Karpas-422 (cell line): ENCODE measurements around the gene CHRNE. TPM values are rescaled to one million over a fixed set of nuclear protein-coding genes. Genes with fewer than 3 reads are reported as not detected.
A peak's percentile ranks its signal among the peaks of the same experiment; 100 is the strongest.

ENCODE experiments used
- DNase-seq: peaks from one replicate; pipeline ENCODE4 v3.0.0-alpha.2; 2015
- H2AFZ ChIP-seq: fragments of 200-600 bp; sonication (generic); 2 replicates; pipeline ENCODE4 v1.6.1; 2014; ENCODE audit warnings: antibody characterized with exemption, low read length, mixed read lengths
- H3K27ac ChIP-seq: fragments of 200-600 bp; sonication (generic); 2 replicates; pipeline ENCODE4 v1.5.1; 2014; ENCODE audit warnings: mild to moderate bottlenecking, low read length, moderate library complexity
- H3K27me3 ChIP-seq: fragments of 200-600 bp; sonication (generic); 2 replicates; pipeline ENCODE4 v1.6.1; 2014; ENCODE audit warnings: low read length, mixed read lengths
- H3K36me3 ChIP-seq: fragments of 200-600 bp; sonication (generic); 2 replicates; pipeline ENCODE4 v1.6.1; 2014; ENCODE audit warnings: low read length, mixed read lengths; ENCODE audit not compliant: insufficient read depth
- H3K4me1 ChIP-seq: fragments of 200-600 bp; sonication (generic); 2 replicates; pipeline ENCODE4 v1.6.1; 2014; ENCODE audit warnings: mild to moderate bottlenecking, low read length, mixed read lengths
- H3K4me2 ChIP-seq: fragments of 200-600 bp; sonication (generic); 2 replicates; pipeline ENCODE4 v1.6.1; 2014; ENCODE audit warnings: low read length, low read depth, mild to moderate bottlenecking; ENCODE audit not compliant: poor library complexity, severe bottlenecking
- H3K4me3 ChIP-seq: fragments of 200-600 bp; sonication (generic); 2 replicates; pipeline ENCODE4 v1.5.1; 2014; ENCODE audit warnings: mild to moderate bottlenecking, antibody characterized with exemption, low read length, mixed read lengths
- H3K79me2 ChIP-seq: fragments of 200-600 bp; sonication (generic); 2 replicates; pipeline ENCODE4 v1.6.1; 2014; ENCODE audit warnings: mild to moderate bottlenecking, low read length, mixed read lengths
- H3K9ac ChIP-seq: fragments of 200-600 bp; sonication (generic); 2 replicates; pipeline ENCODE4 v1.6.0; 2014; ENCODE audit warnings: low read length
- H3K9me2 ChIP-seq: fragments of 200-600 bp; sonication (generic), shearing (Covaris generic); replicated peaks from 2 replicates; pipeline ENCODE4 v1.6.0; 2014; ENCODE audit warnings: mild to moderate bottlenecking, low read length, moderate library complexity; ENCODE audit not compliant: insufficient read depth
- H3K9me3 ChIP-seq: fragments of 300-700, 200-600 bp; sonication (generic); 2 replicates; pipeline ENCODE4 v1.6.1; 2014; ENCODE audit warnings: low read length, mixed read lengths
- H4K20me1 ChIP-seq: fragments of 200-600 bp; sonication (generic); 2 replicates; pipeline ENCODE4 v1.6.1; 2014; ENCODE audit warnings: mild to moderate bottlenecking, antibody characterized with exemption, low read length, low read depth; ENCODE audit not compliant: insufficient read depth
- total RNA-seq: library from RNA; depleted of rRNA; stranded (reverse); fragments of >200 nt; shearing (Covaris generic); gene quantifications from 2 replicates; pipeline ENCODE4 v1.2.3, GENCODE V29; 2014; ENCODE audit warnings: low replicate concordance

CHRNE gene
- total RNA-seq, 1 experiment from 2014 or later, result 0.11 TPM

DNA sequence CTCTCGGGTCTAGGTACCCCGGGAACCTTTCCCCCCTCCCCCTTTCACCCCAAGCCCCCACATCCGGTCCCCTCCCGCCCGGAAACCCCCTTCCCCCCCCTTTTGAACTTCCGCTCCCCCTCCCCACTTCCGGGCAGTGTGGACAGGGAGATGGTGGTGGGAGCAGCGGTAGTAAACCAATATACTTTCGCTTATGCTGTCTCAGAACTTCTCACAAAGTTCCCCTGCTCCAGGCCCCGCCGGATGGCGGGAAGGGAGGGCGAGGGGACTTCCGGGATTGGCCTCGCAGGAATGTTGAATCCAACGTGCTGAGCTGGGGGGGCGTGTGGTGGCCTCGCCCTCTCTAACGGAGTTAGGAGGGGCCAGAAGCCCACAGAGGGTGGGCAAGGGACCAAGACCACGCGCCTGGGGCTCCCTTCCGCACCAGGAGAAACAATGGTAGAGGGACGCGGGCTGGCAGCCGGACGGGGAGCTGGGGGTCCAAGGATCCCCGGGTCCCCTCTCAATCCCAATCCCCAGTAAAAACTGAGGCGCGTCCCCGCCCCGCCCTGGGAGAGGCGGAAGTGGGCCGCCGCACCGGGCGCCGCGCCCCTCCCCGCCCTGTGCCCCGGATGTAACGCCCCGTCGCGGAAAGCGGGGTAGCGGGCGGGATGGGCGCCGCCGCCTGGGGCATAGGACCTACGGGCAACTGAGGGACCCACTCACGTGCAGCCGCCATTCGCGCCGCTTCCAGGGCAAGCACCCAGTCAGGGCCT, 44.7 kb upstream of the CHRNE start:
- peaks cover 31% of the 10 kb centered on the region for H3K36me3 ChIP-seq
- H4K20me1 ChIP-seq, result peaks cover 35% of the 10 kb centered on the region
- H3K27me3 ChIP-seq, result no peaks in the 10 kb centered on the region
- peak; percentile 84 for DNase-seq
- H3K79me2 ChIP-seq, result peaks cover 43% of the 10 kb centered on the region
- peaks cover 71% of the 10 kb centered on the region for H3K4me1 ChIP-seq
- H3K27ac ChIP-seq, result peak overlapping the region; percentile 98
- H3K9me3 ChIP-seq, result no peaks in the 10 kb centered on the region
- no peaks in the 10 kb centered on the region for H3K9me2 ChIP-seq
- H3K4me3 ChIP-seq, result peak overlapping the region; percentile 99
- no peak overlapping the region for H2AFZ ChIP-seq
- peak overlapping the region; percentile 98 for H3K4me2 ChIP-seq
- peak overlapping the region; percentile 100 for H3K9ac ChIP-seq

DNA sequence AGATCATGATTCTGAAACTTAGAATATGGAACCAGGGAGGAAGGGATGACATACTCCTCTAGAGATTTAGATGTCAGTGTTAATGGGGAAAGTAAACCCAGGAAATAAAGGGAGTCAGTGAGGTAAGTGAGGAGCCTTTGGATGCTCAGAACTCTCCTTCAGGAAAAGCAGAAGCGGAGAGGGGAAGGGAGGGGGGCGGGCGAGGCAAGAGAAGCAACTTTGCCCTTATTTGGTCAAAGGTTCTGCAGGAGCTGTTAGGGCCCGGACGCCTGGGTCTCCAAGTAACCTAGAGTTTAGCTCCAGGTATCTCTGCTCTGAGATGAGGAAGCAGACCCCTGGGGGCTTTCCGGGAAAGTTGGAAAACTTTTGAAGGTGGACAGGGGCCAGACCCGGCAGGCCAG, 44.1 kb upstream of the CHRNE start:
- Histone ChIP-seq H2AFZ (no peak overlapping the region), H3K27ac (peak overlapping the region; percentile 98), H4K20me1 (peaks cover 35% of the 10 kb centered on the region), H3K4me2 (peak overlapping the region; percentile 98), H3K9me2 (no peaks in the 10 kb centered on the region), H3K36me3 (peaks cover 35% of the 10 kb centered on the region), H3K9ac (peak overlapping the region; percentile 100), H3K4me3 (peak overlapping the region; percentile 99), H3K9me3 (no peaks in the 10 kb centered on the region), H3K79me2 (peaks cover 49% of the 10 kb centered on the region), H3K27me3 (no peaks in the 10 kb centered on the region), H3K4me1 (peaks cover 77% of the 10 kb centered on the region)
- no peak for DNase-seq

DNA sequence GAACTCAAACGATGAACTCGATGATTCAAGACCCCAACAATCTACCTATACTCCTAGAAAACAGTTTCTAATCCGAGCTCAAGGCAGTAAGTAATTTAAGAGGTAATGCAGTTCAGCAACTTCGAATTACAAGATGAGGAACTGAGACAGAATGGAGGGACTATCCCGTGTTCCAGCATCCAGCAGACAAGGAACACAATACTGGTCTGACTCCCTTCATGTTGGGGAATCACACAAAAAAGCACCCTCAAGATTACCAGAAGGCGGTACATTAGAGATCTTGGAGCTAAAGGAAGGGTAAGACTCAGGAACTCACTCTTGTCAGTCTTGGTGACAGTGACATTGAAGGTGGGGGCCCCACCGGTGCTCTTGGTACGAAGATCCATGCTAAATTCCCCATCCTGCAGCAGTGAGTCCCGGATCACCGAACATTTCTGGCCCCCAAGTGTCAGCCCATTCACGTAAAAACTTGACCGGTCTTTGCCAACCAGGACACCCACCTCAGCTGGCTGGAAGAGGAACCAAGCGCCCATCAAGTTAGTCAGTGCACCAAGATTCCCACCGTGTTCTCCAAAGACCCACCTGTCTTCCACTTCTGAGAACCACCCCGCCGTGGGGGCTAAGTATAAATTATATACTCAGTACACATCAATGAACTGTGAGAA, 43.5 kb upstream of the CHRNE start:
- peak overlapping the region; percentile 100 for H3K9ac ChIP-seq

GRCh38 chr17:4945944-4946280, 43.0 kb upstream of the CHRNE start:
- Histone ChIP-seq H3K4me1 (peaks cover 74% of the 10 kb centered on the region), H3K9me2 (no peaks in the 10 kb centered on the region), H3K27me3 (no peaks in the 10 kb centered on the region), H3K79me2 (peaks cover 56% of the 10 kb centered on the region), H3K4me3 (peak overlapping the region; percentile 99), H3K4me2 (peak overlapping the region; percentile 98), H3K9me3 (no peaks in the 10 kb centered on the region), H2AFZ (no peak overlapping the region), H3K36me3 (peaks cover 35% of the 10 kb centered on the region), H3K27ac (peak overlapping the region; percentile 98), H4K20me1 (peaks cover 35% of the 10 kb centered on the region), H3K9ac (peak overlapping the region; percentile 100)
- DNase-seq, result no peak

More for the DNA sequence above, 43.5 kb upstream of the CHRNE start:
- Histone ChIP-seq H3K4me1 (peaks cover 78% of the 10 kb centered on the region), H3K9me3 (no peaks in the 10 kb centered on the region), H3K36me3 (peaks cover 35% of the 10 kb centered on the region), H2AFZ (no peak overlapping the region), H3K27ac (peak overlapping the region; percentile 98), H3K79me2 (peaks cover 55% of the 10 kb centered on the region), H4K20me1 (peaks cover 35% of the 10 kb centered on the region), H3K9me2 (no peaks in the 10 kb centered on the region), H3K27me3 (no peaks in the 10 kb centered on the region), H3K4me2 (peak overlapping the region; percentile 98), H3K4me3 (peak overlapping the region; percentile 99)
- DNase-seq, result no peak

DNA sequence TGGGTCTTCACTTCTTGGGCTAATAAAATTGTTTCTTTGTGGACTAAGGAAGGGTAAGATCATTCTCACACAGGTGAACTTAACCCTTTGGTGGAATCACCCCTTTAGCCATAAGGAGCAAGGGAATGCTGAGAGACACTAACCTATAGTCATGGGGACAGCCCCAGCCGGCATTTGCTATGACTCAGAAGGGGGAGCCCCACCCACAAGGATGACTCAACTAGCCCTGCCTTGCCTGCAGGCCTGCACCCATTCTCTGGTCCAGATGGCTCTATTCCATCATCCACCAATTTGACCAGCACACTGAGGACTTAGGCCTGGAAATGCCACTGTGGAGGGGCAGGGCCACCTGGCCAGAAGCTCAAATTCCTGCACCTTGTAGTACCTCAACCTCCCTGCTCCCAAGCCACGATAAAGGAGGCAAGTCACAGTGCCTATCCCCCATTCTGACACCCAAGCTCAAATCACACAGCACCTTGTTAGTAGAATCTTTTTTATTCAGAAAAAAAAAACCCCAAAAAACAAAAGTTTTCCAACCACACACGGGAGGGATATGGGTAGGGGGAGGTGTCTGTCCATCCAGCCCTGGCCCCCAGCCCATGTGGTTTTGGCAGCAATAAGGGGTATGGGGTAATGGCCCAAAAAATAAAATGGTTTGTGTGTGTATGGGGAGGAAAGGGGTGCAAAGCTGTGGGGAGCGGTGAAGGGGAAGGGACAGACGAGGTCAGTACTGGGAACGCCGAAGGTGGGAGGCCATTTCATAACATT, 42.5 kb upstream of the CHRNE start:
- H2AFZ ChIP-seq, result no peak overlapping the region
- H3K9me2 ChIP-seq, result no peaks in the 10 kb centered on the region
- H3K9me3 ChIP-seq, result no peaks in the 10 kb centered on the region
- peaks cover 35% of the 10 kb centered on the region for H4K20me1 ChIP-seq
- peak overlapping the region; percentile 37; the same call in 1 of the 2 replicates for H3K4me3 ChIP-seq
- H3K27ac ChIP-seq, result peak overlapping the region; percentile 98
- no peaks in the 10 kb centered on the region for H3K27me3 ChIP-seq
- H3K4me1 ChIP-seq, result peaks cover 69% of the 10 kb centered on the region
- H3K79me2 ChIP-seq, result peaks cover 56% of the 10 kb centered on the region
- peaks cover 35% of the 10 kb centered on the region for H3K36me3 ChIP-seq
- H3K4me2 ChIP-seq, result peak overlapping the region; percentile 98
- peak; percentile 83 for DNase-seq
- H3K9ac ChIP-seq, result peak overlapping the region; percentile 100

DNA sequence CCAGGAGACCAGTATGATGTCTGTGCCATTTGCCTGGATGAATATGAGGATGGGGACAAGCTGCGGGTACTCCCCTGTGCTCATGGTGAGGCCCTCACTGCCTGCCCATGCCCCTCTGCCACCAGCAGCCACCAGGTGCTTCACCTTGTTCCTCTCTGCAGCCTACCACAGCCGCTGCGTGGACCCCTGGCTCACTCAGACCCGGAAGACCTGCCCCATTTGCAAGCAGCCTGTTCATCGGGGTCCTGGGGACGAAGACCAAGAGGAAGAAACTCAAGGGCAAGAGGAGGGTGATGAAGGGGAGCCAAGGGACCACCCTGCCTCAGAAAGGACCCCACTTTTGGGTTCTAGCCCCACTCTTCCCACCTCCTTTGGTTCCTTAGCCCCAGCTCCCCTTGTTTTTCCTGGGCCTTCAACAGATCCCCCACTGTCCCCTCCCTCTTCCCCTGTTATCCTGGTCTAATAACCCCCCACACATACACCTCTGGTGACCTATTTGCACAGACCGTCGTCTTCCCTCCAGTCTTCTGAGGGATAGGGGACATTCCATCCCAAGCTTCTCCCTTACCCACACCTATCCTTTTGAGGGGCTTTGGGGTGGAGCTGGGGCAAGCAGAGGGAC, 41.8 kb upstream of the CHRNE start:
- H3K36me3 ChIP-seq, result peaks cover 35% of the 10 kb centered on the region
- H3K9ac ChIP-seq, result peak overlapping the region; percentile 100
- H2AFZ ChIP-seq, result no peak overlapping the region
- H3K9me2 ChIP-seq, result no peaks in the 10 kb centered on the region
- DNase-seq, result peak; percentile 81
- H3K27ac ChIP-seq, result peak overlapping the region; percentile 98
- H3K27me3 ChIP-seq, result no peaks in the 10 kb centered on the region
- peaks cover 56% of the 10 kb centered on the region for H3K79me2 ChIP-seq
- peak overlapping the region; percentile 98 for H3K4me2 ChIP-seq
- H3K9me3 ChIP-seq, result no peaks in the 10 kb centered on the region
- peaks cover 35% of the 10 kb centered on the region for H4K20me1 ChIP-seq
- peaks cover 64% of the 10 kb centered on the region for H3K4me1 ChIP-seq
- H3K4me3 ChIP-seq, result peak overlapping the region; percentile 20; the same call in 1 of the 2 replicates

GRCh38 chr17:4944163-4944553, 41.3 kb upstream of the CHRNE start:
- no peaks in the 10 kb centered on the region for H3K9me3 ChIP-seq
- peak overlapping the region; percentile 100 for H3K9ac ChIP-seq
- H3K4me1 ChIP-seq, result peaks cover 61% of the 10 kb centered on the region
- H3K27ac ChIP-seq, result peak overlapping the region; percentile 98
- no peaks in the 10 kb centered on the region for H3K27me3 ChIP-seq
- H3K4me3 ChIP-seq, result peak overlapping the region; percentile 20; the same call in 1 of the 2 replicates
- H3K36me3 ChIP-seq, result peaks cover 35% of the 10 kb centered on the region
- DNase-seq, result peak; percentile 87
- H3K4me2 ChIP-seq, result peak overlapping the region; percentile 98
- no peaks in the 10 kb centered on the region for H3K9me2 ChIP-seq
- H2AFZ ChIP-seq, result no peak overlapping the region
- H3K79me2 ChIP-seq, result peaks cover 61% of the 10 kb centered on the region
- H4K20me1 ChIP-seq, result peaks cover 35% of the 10 kb centered on the region
